HG03558 (cell line): ENCODE measurements around the gene LAMA4.

Experiments
- ATAC-seq: cut with Tn5 transposase; IDR thresholded peaks from one replicate; pipeline ENCODE4 v1.9.1; 2021; ENCODE audit warnings: moderate number of reproducible peaks; ENCODE audit not compliant: unreplicated experiment; ENCODE audit errors: extremely low read depth

Gene LAMA4

GRCh38 chr6:112243861-112244827 lies 10.2 kb downstream of the LAMA4 start:
- ATAC-seq = no peak

GRCh38 chr6:112241820-112242429 lies 12.4 kb downstream of the LAMA4 start:
- no peak for ATAC-seq

- no peak for ATAC-seq
These were observed 16.8 kb downstream of the LAMA4 start for GRCh38 chr6:112237595-112237994.

- no peak for ATAC-seq
These were observed 17.3 kb downstream of the LAMA4 start for GRCh38 chr6:112237066-112237465.

GRCh38 chr6:112235956-112236355 lies 18.4 kb downstream of the LAMA4 start:
- no peak for ATAC-seq

GRCh38 chr6:112234601-112235000 lies 19.8 kb downstream of the LAMA4 start:
- no peak for ATAC-seq

- no peak for ATAC-seq
These were observed 20.5 kb downstream of the LAMA4 start for GRCh38 chr6:112233847-112234246.

- ATAC-seq = no peak
These were observed 21.5 kb downstream of the LAMA4 start for GRCh38 chr6:112232845-112233256.

GRCh38 chr6:112231594-112232060 lies 22.7 kb downstream of the LAMA4 start:
- ATAC-seq = no peak

GRCh38 chr6:112231164-112231563 lies 23.2 kb downstream of the LAMA4 start:
- no peak for ATAC-seq

GRCh38 chr6:112228480-112229332 lies 25.7 kb downstream of the LAMA4 start:
- no peak for ATAC-seq

- ATAC-seq = no peak
These were observed 26.4 kb downstream of the LAMA4 start for GRCh38 chr6:112227992-112228391.

- ATAC-seq = no peak
These were observed 27.0 kb downstream of the LAMA4 start for GRCh38 chr6:112227411-112227810.

- ATAC-seq = no peak
These were observed 28.7 kb downstream of the LAMA4 start for GRCh38 chr6:112225691-112226090.

GRCh38 chr6:112224088-112224487 lies 30.3 kb downstream of the LAMA4 start:
- ATAC-seq = no peak

GRCh38 chr6:112223070-112223861 lies 31.1 kb downstream of the LAMA4 start:
- no peak for ATAC-seq

- no peak for ATAC-seq
These were observed 32.1 kb downstream of the LAMA4 start for GRCh38 chr6:112221981-112222852.

GRCh38 chr6:112221561-112221960 lies 32.8 kb downstream of the LAMA4 start:
- ATAC-seq = no peak

- ATAC-seq = no peak
These were observed 35.8 kb downstream of the LAMA4 start for GRCh38 chr6:112218563-112218962.
